Activated T-cell treated with anti-CD3 and anti-CD28 coated beads, Interleukin-2, amount 50 U/mL, for 72 hours (primary cell): Measurements from ENCODE around the gene SLC25A10. TPM values are rescaled to one million over a fixed set of nuclear protein-coding genes. Genes with fewer than 3 reads are reported as not detected.
A peak's percentile ranks its signal among the peaks of the same experiment; 100 is the strongest.
"Not testable (repeated sequence)": the region's sequence is repeated elsewhere in the genome, so short reads cannot be mapped to it uniquely, and the experiment has no call there.

Experiments
- ATAC-seq, 2 donors: fragments of 150-1000 bp; cut with Tn5 transposase; replicated peaks in 1 of 2; 2 replicates each; pipeline ENCODE4 v1.10.0; 2021; ENCODE audit warnings: moderate library complexity in 2 of 2, mild to moderate bottlenecking in 1 of 2
- DNase-seq, 2 donors: peaks; one replicate each; pipeline ENCODE4 v3.0.0; 2021 to 2022; ENCODE audit warnings: mixed read lengths in 1 of 2
- H3K27ac Mint-ChIP-seq: one replicate; pipeline ENCODE4 v1.8.0; 2022; ENCODE audit warnings: mild to moderate bottlenecking, moderate library complexity, mixed read lengths
- H3K27me3 Mint-ChIP-seq: one replicate; pipeline ENCODE4 v1.8.0; 2022; ENCODE audit warnings: low read depth, mixed read lengths
- H3K36me3 Mint-ChIP-seq, 2 donors: one replicate each; pipeline ENCODE4 v1.8.0; 2022; ENCODE audit warnings: mixed read lengths in 2 of 2, mild to moderate bottlenecking in 1 of 2; ENCODE audit not compliant: insufficient read depth in 2 of 2
- H3K4me1 Mint-ChIP-seq: one replicate; pipeline ENCODE4 v1.8.0; 2022; ENCODE audit warnings: low read depth, mixed read lengths
- H3K4me3 Mint-ChIP-seq, 2 donors: one replicate each; pipeline ENCODE4 v1.8.0; 2022; ENCODE audit warnings: mild to moderate bottlenecking in 2 of 2, mixed read lengths in 2 of 2, moderate library complexity in 2 of 2
- H3K9me3 Mint-ChIP-seq, 2 donors: one replicate each; pipeline ENCODE4 v1.8.0; 2022; ENCODE audit warnings: mixed read lengths in 2 of 2
- total RNA-seq, 2 donors: library from RNA; stranded (reverse); gene quantifications; one replicate each; pipeline ENCODE4 v1.2.3, GENCODE V29; 2022

SLC25A10 gene
- 10 to 100 TPM in 1 of 2 donors, 1 to 10 TPM in 1; 9.2 to 11.3 TPM for total RNA-seq

GRCh38 chr17:81711814-81712467, at the start of gene SLC25A10:
TSS of gene SLC25A10 (plus strand) at chr17:81712284. CDS start at chr17:81712427, 143 bp downstream.
- no peaks in the 10 kb centered on the region for H3K27me3 Mint-ChIP-seq
- no peaks in the 10 kb centered on the region for H3K36me3 Mint-ChIP-seq
- DNase-seq (peak; percentile 89), ATAC-seq (peak; percentile 92 to 93)
- no peaks in the 10 kb centered on the region for H3K9me3 Mint-ChIP-seq
- H3K4me1 Mint-ChIP-seq = peaks cover 34% of the 10 kb centered on the region
- peak within 1 kb of the TSS; percentile 51 for H3K27ac Mint-ChIP-seq
- H3K4me3 Mint-ChIP-seq = peak within 1 kb of the TSS; percentile 93

- Mint-ChIP-seq H3K4me1 (peaks cover 57% of the 10 kb centered on the region), H3K27ac (peak overlapping the region; percentile 46), H3K27me3 (no peaks in the 10 kb centered on the region), H3K9me3 (no peaks in the 10 kb centered on the region), H3K4me3 (peak overlapping the region; percentile 18 to 96), H3K36me3 (peaks cover 4 to 12% of the 10 kb centered on the region in 2 donors)
- ATAC-seq = no peak
- DNase-seq = no peak
Observed at GRCh38 chr17:81664051-81664470, 48.0 kb upstream of the SLC25A10 start.

- peak overlapping the region; percentile 88 for H3K27ac Mint-ChIP-seq
- peaks cover 57% of the 10 kb centered on the region for H3K4me1 Mint-ChIP-seq
- DNase-seq = peak; percentile 40 to 48
- peaks cover 4 to 21% of the 10 kb centered on the region in 2 donors for H3K36me3 Mint-ChIP-seq
- H3K27me3 Mint-ChIP-seq = no peaks in the 10 kb centered on the region
- no peaks in the 10 kb centered on the region for H3K9me3 Mint-ChIP-seq
- peak overlapping the region; percentile 94 to 96 for H3K4me3 Mint-ChIP-seq
- peak; percentile 22 to 40 for ATAC-seq
Observed at GRCh38 chr17:81665205-81666091, 46.6 kb upstream of the SLC25A10 start.

- Mint-ChIP-seq H3K27ac (peak overlapping the region; percentile 88), H3K4me1 (peaks cover 57% of the 10 kb centered on the region), H3K4me3 (peak overlapping the region; percentile 94 to 96), H3K9me3 (no peaks in the 10 kb centered on the region), H3K27me3 (no peaks in the 10 kb centered on the region), H3K36me3 (peaks cover 4 to 21% of the 10 kb centered on the region in 2 donors)
- DNase-seq (no peak), ATAC-seq (peak in 1 of 2 donors; percentile 22)
Observed at GRCh38 chr17:81666092-81666341, 46.1 kb upstream of the SLC25A10 start.

- no peaks in the 10 kb centered on the region for H3K27me3 Mint-ChIP-seq
- H3K36me3 Mint-ChIP-seq = peaks cover 4 to 23% of the 10 kb centered on the region in 2 donors
- peaks cover 57% of the 10 kb centered on the region for H3K4me1 Mint-ChIP-seq
- ATAC-seq (peak; percentile 97 to 98), DNase-seq (peak; percentile 95 to 97)
- peak within 1 kb of the TSS; percentile 94 to 96 for H3K4me3 Mint-ChIP-seq
- no peaks in the 10 kb centered on the region for H3K9me3 Mint-ChIP-seq
- H3K27ac Mint-ChIP-seq = peak within 1 kb of the TSS; percentile 88
Observed at GRCh38 chr17:81666342-81667191, 45.5 kb upstream of the SLC25A10 start, which contains the start of the genes CCDC137 and OXLD1. TSS of gene CCDC137 (plus strand) at chr17:81666737. CDS start at chr17:81666767, 30 bp downstream. TSS of gene OXLD1 (minus strand) at chr17:81666605. CDS start at chr17:81666577, 28 bp downstream.

- Mint-ChIP-seq H3K4me3 (peak overlapping the region; percentile 94 to 96), H3K36me3 (peaks cover 4 to 27% of the 10 kb centered on the region in 2 donors), H3K27me3 (no peaks in the 10 kb centered on the region), H3K27ac (no peak overlapping the region), H3K4me1 (peaks cover 55% of the 10 kb centered on the region), H3K9me3 (no peaks in the 10 kb centered on the region)
- no peak for DNase-seq
- no peak for ATAC-seq
Observed at GRCh38 chr17:81667754-81668153, 44.3 kb upstream of the SLC25A10 start.

GRCh38 chr17:81672504-81672903, 39.6 kb upstream of the SLC25A10 start:
- Mint-ChIP-seq H3K4me3 (no peak overlapping the region), H3K27me3 (no peaks in the 10 kb centered on the region), H3K4me1 (peaks cover 19% of the 10 kb centered on the region), H3K9me3 (no peaks in the 10 kb centered on the region), H3K27ac (no peak overlapping the region), H3K36me3 (peaks cover 4 to 24% of the 10 kb centered on the region in 2 donors)
- DNase-seq (no peak), ATAC-seq (no peak)

GRCh38 chr17:81672954-81673353, 39.1 kb upstream of the SLC25A10 start:
- no peak overlapping the region for H3K27ac Mint-ChIP-seq
- peak; percentile 17 to 21 for ATAC-seq

GRCh38 chr17:81673561-81674258, 38.4 kb upstream of the SLC25A10 start:
- H3K9me3 Mint-ChIP-seq = no peaks in the 10 kb centered on the region
- ATAC-seq = no peak
- H3K27me3 Mint-ChIP-seq = no peaks in the 10 kb centered on the region
- H3K4me3 Mint-ChIP-seq = no peak overlapping the region
- peaks cover 7% of the 10 kb centered on the region for H3K4me1 Mint-ChIP-seq
- no peak overlapping the region for H3K27ac Mint-ChIP-seq
- no peak for DNase-seq
- H3K36me3 Mint-ChIP-seq = peaks cover 0 to 17% of the 10 kb centered on the region in 2 donors

More at GRCh38 chr17:81672954-81673353, 39.1 kb upstream of the SLC25A10 start:
- H3K9me3 Mint-ChIP-seq = no peaks in the 10 kb centered on the region
- H3K4me3 Mint-ChIP-seq = no peak overlapping the region
- H3K36me3 Mint-ChIP-seq = peaks cover 2 to 21% of the 10 kb centered on the region in 2 donors
- peaks cover 14% of the 10 kb centered on the region for H3K4me1 Mint-ChIP-seq
- no peaks in the 10 kb centered on the region for H3K27me3 Mint-ChIP-seq
- no peak for DNase-seq

GRCh38 chr17:81675515-81676221, 36.4 kb upstream of the SLC25A10 start:
- H3K4me3 Mint-ChIP-seq, H3K27ac Mint-ChIP-seq, H3K9me3 Mint-ChIP-seq, H3K36me3 Mint-ChIP-seq, H3K4me1 Mint-ChIP-seq, H3K27me3 Mint-ChIP-seq, ATAC-seq: not testable (repeated sequence)
- DNase-seq = peak; percentile 28 to 40

GRCh38 chr17:81676906-81677305, 35.2 kb upstream of the SLC25A10 start:
- no peaks in the 10 kb centered on the region for H3K9me3 Mint-ChIP-seq
- H3K4me3 Mint-ChIP-seq = no peak overlapping the region
- peaks cover 1 to 6% of the 10 kb centered on the region in 2 donors for H3K36me3 Mint-ChIP-seq
- H3K27me3 Mint-ChIP-seq = no peaks in the 10 kb centered on the region
- no peak overlapping the region for H3K27ac Mint-ChIP-seq
- DNase-seq (no peak), ATAC-seq (no peak)
- peaks cover 11% of the 10 kb centered on the region for H3K4me1 Mint-ChIP-seq

GRCh38 chr17:81680150-81680549, 31.9 kb upstream of the SLC25A10 start:
- Mint-ChIP-seq H3K4me3 (no peak overlapping the region), H3K4me1 (peaks cover 27% of the 10 kb centered on the region), H3K27ac (no peak overlapping the region), H3K9me3 (no peaks in the 10 kb centered on the region), H3K27me3 (no peaks in the 10 kb centered on the region), H3K36me3 (peaks cover 0 to 4% of the 10 kb centered on the region in 2 donors)
- no peak for DNase-seq
- no peak for ATAC-seq
